ENCODE data around the gene ARL6IP6.

GRCh38 chr2:152708742-152709141, 9.7 kb upstream of the ARL6IP6 start:
- no peak for TF ChIP-seq EZH2 (IDR thresholded peaks at IDR 0.05; ENCODE audit: low read length, missing control alignments)
- TF ChIP-seq CTCF (conservative IDR thresholded peaks at IDR 0.05 in 1 of 2, IDR thresholded peaks at IDR 0.05 in 1 of 2; ENCODE audit: low read depth in 1 of 2, low read length in 2 of 2), result no peak
